Superior temporal gyrus (tissue), 1 donor: ENCODE results near the gene CISD3.
A peak's percentile ranks its signal among the peaks of the same experiment; 100 is the strongest.

Source experiments
- DNase-seq: peaks from one replicate; pipeline ENCODE4 v3.0.0-alpha.2; 2016; ENCODE audit errors: extremely low spot score

Gene CISD3

GRCh38 chr17:38727736-38728135 is 2.4 kb upstream of the CISD3 start:
- DNase-seq: no peak

- DNase-seq: no peak
Measured at GRCh38 chr17:38728290-38728831, 1.8 kb upstream of the CISD3 start.

GRCh38 chr17:38729368-38729885 is 714 bp upstream of the CISD3 start:
- no peak for DNase-seq

GRCh38 chr17:38730526-38731379 is 612 bp downstream of the CISD3 start:
- no peak for DNase-seq

GRCh38 chr17:38731526-38732294 is 1.6 kb downstream of the CISD3 start:
- no peak for DNase-seq

GRCh38 chr17:38732376-38733281 is 2.5 kb downstream of the CISD3 start:
- DNase-seq: no peak

- DNase-seq: no peak
Measured at GRCh38 chr17:38733282-38733981, 3.3 kb downstream of the CISD3 start.

GRCh38 chr17:38733982-38734973 is 4.1 kb downstream of the CISD3 start:
- no peak for DNase-seq

GRCh38 chr17:38735161-38735997 is 5.2 kb downstream of the CISD3 start:
- DNase-seq: peak; percentile 71

GRCh38 chr17:38738007-38738662 is 8.0 kb downstream of the CISD3 start:
- no peak for DNase-seq

- no peak for DNase-seq
Measured at GRCh38 chr17:38738686-38739085, 8.5 kb downstream of the CISD3 start.

- DNase-seq: no peak
Measured at GRCh38 chr17:38739305-38739704, 9.2 kb downstream of the CISD3 start.

- no peak for DNase-seq
Measured at GRCh38 chr17:38740044-38740443, 9.9 kb downstream of the CISD3 start.

GRCh38 chr17:38740806-38741205 is 10.7 kb downstream of the CISD3 start:
- DNase-seq: no peak

- DNase-seq: no peak
Measured at GRCh38 chr17:38741461-38741860, 11.3 kb downstream of the CISD3 start.

GRCh38 chr17:38741921-38742410 is 11.8 kb downstream of the CISD3 start:
- no peak for DNase-seq

GRCh38 chr17:38742411-38743308 is 12.5 kb downstream of the CISD3 start:
- DNase-seq: peak; percentile 59
